COR-L47 (cell line): ENCODE data around the gene CEP112.
"Not testable (repeated sequence)": the region's sequence is repeated elsewhere in the genome, so short reads cannot be mapped to it uniquely, and the experiment has no call there.

ENCODE experiments used
- DNase-seq: peaks from one replicate; lab custom pipeline; 2025; lab: John Stamatoyannopoulos, UW

The CEP112 gene

DNA sequence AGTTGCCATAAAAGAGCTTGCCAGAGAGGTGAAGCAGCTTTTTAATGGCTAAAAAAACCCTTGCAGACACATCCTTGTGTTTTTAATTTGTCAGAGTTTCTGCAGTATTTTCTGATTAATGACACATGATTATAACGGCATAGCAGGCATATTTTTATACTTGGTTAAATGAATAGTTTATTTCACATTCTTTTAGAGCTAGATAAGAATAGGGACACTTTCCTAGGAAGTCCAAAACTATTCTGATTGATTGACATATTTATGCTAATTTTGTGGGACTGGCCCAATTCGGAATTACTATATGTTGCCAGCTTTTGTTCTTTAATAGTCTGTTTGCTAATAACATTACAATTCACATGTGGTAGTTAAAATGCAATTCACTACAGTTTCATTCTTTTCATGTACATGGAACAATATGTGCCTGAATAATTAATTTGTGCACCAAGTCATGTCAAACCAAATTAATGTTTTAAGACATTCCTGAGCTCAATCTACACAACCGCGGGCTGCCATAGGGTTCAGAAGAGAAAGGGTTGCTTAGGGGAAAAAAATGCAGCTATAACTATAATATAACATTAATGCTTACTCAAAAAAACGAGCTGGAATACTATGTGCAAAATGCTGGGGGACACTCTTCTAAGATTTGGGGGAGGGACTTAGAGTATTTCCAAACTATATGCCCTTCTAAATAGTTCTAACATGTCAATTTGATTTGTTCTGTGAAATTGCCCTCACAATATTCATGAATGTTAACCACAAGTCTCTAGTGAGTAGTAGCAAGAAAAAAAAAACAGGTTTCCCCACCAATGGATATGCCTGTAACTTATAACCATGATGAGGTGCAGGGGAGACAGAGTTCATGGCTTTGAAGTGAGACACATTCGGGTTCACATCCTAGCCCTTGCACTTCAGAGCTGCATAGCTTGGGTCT is 305.4 kb downstream of the CEP112 start:
- no peak for DNase-seq

DNA sequence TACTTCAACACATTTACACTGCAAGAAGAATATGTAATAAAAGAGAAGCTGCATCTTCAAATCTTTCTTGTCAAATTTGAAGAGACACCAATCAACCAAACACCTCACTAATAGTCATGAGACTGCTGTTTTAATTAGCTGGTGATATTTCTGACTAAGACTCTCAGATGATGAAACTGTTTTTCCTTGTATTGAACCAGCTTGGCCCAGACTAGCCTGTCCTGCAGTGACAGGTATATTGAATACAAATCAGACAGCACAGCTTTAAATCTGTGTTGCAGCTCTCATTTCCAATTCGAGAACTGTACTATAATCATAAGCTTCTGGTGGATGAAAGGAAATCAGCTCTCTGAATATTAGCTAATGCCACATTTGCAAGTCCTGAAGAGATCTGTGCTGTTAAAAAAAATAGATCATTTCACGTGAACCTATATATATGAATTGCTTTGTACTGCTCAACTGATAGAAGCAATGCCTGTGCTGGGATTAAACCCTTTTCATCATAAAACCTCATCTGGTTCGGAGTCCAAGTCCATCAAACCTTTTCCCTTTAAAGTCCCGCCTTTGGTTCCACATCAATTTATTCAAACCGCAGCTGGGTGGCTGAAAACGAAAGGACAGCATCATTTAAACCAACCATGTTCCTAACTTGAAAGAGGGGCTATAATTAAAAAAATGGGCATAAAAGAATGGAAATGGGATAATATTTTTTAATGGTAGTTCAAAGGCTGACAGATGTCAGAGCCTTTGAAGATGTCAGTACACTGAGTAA is 306.2 kb downstream of the CEP112 start:
- DNase-seq: no peak

GRCh38 chr17:65876985-65877384 is 314.9 kb downstream of the CEP112 start:
- DNase-seq: no peak

DNA sequence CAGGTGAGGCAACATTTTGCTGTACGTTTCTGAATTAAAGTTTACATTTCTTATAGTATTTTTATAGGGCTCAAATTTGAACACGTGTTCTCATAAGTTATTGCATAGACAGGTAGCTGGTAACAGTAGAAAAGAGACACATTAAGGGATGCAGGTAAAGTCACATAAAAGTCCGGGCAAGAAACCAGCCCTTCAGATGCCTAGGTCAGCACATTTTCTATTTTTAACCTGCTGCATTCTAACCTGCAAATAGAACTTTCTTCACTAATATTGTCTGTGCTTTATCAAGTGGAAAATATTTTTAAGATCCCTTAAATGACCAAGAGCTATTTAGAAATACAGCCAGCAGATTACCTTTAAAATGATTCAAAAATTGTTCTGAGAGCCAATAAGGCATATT is 323.1 kb downstream of the CEP112 start:
- no peak for DNase-seq

DNA sequence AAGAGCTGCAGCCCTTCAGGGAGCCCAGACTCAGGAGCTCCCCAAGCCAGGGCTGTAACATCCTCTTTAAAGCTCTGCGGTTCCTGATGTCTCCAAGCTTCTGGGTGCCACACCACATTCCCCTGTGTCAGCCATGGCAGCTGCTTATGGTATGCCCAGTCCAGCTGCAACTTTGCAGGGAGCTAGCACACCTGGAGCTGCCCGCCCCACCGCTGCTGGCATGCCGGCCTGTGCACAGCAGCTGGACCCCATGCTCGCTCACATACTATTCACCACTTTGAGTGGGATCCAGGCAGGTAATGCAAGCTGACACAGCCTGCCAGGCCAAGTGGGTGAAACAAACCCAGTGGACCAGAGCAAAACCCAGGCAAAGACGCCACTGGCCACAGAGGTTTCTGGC is 324.9 kb downstream of the CEP112 start:
- DNase-seq: no peak

DNA sequence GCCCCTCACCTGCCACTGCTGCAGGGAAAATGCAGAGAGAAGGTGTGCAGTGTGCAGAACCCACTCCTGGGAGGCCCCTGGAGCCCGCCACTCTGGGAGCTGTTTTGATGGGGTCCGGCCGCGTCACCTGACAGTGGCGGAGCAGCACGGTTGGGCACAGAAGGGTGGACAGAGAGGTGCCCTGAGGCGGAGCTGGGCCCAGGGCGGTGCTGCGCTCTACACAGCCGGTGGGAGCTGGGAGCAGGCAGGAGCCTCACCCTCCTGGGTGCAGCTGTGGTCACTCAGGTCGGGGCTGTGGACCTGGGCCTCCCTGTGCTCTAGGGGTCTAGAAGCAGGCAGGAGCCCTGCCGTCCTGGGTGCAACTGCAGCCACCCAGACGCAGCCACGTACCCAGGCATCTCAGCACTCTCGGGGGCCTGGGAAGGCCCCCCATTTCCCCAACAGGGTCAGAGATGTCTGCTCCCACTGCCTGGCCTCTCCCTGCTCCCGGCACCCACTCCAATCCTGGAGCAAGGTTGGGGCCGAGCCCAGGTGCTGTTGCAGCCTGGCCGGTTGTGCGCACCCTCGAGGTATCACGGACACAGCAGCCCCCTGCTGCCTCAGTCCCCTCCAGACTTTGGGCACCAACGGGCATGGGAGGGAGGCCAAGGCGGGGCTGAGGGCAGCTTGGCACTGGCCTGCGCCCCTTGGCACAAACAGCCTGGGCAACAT is 326.1 kb downstream of the CEP112 start:
- no peak for DNase-seq

- no peak for DNase-seq
These were observed 327.5 kb downstream of the CEP112 start for GRCh38 chr17:65864394-65864793.

DNA sequence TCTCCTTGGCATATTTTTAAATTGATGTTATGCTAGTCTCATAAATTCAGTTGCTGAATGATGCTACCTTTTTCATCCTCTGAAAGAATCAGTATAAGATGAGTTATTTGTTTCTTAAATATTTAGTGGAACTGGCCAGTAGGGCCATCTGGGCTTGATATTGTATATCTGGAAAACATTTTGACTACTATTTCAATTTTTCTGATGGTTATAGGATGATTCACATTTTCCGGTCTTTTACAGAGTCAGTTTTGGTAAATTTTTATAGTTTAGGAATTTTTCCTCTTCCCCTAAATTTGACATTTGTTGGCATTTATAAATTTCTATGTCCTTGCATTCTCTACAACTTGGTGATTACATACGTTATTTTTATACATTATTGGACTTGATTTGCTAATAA is 334.2 kb downstream of the CEP112 start:
- no peak for DNase-seq

- DNase-seq: no peak
These were observed 335.1 kb downstream of the CEP112 start for GRCh38 chr17:65856865-65857264.

- no peak for DNase-seq
These were observed 336.3 kb downstream of the CEP112 start for GRCh38 chr17:65855675-65856074.

- DNase-seq: no peak
These were observed 336.7 kb downstream of the CEP112 start for GRCh38 chr17:65855245-65855644.

DNA sequence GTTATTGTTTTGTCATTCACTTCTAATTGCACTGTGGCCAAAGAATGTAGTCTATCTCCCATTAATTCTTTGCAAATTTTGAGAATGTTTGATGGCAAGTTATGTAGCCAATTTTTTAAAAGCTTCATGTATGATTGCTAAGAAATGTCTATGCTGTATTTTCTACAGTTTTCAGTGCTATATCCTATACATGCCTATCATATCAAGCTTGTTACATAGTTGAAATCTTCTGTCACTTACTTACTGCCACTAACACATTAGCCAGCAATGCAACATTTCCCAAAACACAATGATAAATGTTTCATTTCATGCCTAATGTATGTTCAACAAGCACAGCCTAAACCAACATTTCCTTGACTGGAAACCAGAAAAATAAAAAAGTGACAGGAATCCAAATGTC is 338.1 kb downstream of the CEP112 start:
- DNase-seq: no peak

DNA sequence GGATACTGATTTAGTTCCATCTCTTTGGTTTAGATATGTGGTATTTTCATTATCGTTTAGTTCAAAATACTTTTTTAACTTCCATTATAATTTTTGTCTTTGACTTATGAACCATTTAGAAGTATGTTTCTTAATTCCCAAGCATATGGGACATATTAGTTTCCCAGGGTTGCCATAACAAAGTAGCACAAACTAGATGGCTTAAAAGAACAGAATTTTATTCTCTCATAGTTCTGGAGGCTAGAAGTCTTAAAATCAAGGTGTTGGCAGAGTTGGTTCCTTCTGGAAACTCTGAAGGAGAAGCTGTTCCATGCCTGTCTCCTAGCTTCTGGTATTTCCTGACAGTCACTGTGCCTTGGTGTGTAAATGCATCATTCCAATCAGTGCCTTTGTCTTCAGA is 339.0 kb downstream of the CEP112 start:
- no peak for DNase-seq

GRCh38 chr17:65851965-65852736 is 339.8 kb downstream of the CEP112 start:
- no peak for DNase-seq

DNA sequence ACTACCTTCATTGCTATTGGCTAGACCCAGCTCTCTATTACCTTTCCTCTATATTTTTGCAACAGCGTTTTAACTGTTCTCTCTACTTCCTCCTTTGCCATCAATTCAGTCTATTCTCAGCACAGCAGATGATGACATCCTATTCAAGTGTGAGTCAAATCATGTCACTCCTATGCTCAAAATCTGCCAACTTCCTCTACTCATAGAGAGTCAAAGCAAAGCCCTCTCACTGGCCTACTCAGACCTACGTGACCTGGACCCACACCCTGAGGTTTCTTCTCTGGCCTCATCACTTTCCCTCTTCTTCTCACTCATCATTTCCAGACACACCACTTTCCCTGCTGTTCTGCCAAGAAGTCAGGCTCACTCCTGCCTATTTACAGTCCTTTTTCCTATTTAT is 341.4 kb downstream of the CEP112 start:
- DNase-seq: no peak

DNA sequence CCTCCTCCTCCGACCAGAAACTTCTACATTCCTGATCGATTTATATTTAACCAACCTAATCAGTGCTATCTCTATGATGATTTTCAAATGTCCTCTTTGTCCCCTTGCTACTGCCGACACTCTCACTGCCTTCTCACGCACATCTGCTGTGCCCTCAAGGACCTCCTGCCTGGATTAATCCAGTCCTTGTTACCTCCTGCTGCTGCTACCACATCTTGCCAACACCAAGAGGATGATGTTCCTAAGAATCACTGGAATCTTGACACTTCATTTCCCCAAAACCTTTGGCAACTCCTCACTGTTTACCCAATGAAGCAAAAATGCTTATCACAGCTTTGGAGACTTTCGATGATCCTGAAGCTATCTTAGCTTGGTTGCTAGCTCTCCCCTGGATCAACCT is 343.2 kb downstream of the CEP112 start:
- no peak for DNase-seq

- DNase-seq: no peak
These were observed 350.8 kb downstream of the CEP112 start for GRCh38 chr17:65841089-65841488.

DNA sequence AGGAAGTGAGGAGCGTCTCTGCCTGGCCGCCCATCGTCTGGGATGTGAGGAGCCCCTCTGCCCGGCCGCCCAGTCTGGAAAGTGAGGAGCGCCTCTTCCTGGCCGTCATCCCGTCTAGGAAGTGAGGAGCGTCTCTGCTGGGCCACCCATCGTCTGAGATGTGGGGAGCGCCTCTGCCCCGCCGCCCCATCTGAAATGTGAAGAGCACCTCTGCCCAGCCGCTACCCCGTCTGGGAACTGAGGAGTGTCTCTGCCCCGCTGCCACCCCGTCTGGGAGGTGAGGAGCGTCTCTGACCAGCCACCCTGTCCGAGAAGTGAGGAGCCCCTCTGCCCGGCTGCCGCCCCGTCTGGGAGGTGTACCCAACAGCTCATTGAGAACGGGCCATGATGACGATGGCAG is 354.7 kb downstream of the CEP112 start:
- DNase-seq: not testable (repeated sequence)

DNA sequence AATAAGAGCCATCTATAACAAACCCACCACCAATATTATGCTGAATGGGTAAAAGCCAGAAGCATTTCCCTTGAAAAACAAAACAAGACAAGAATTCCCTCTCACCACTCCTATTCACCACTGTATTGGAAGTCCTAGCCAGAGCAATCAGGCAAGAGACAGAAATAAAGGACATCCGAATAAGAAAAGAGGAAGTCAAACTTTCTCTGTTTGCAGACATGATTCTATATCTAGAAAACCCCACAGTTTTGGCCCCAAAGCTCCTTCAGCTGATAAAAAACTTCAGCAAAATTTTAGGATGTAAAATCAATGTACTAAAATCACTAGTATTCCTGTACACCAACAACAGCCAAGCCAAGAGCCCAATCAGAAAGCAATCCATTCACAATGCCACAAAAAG is 358.7 kb downstream of the CEP112 start:
- DNase-seq: no peak

DNA sequence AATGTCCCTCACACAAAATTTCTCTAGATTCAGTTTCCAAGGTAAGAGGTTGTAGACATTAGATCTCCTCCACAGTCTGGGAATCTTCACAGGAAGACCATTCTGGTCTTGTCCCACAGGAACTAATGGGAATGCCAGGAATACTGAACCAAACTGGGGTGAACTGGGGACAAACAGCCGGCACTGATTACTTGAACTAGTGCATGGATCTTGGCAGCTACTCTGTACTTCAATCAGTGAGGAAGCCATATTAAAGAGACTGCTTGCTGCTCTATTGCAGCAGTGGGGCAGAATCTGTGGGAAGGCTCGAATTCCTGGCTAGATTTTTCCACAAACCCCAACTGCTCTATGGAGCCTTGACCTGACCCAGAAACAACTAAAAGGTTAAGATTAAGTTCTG is 361.6 kb downstream of the CEP112 start:
- no peak for DNase-seq

DNA sequence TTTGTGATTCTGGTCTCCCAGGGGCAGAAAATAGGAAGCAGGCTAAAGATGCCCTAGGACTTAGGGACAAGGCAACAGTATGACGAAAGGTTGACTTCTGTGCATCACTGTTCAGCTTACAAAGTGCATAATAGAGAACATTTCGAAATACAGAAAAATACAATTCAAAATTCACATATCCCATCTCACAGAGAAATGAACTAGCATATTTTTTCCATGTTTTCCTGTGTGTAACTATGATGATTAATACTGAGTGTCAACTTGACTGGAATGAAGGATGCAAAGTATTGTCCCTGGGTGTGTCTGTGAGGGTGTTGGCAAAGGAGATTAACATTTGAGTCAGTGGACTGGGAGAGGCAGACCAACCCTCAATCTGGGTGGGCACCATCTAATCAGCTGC is 365.4 kb downstream of the CEP112 start:
- DNase-seq: not testable (repeated sequence)

DNA sequence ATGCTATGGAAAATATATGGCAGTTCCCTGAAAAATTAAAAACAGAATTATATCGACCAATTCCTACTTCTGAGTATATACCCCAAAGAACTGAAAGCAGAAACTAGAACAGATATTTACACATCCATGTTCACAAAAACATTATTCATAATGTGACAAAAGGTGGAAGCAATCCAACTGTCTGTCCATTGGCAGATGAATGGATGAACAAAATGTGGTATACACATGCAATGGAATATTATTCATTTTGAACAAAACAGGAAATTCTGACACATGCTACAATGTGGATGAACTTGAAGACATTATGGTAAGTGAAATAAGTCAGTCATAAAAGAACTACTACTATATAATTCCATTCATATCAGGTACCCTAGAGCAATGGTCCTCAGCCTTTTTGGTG is 367.0 kb downstream of the CEP112 start:
- DNase-seq: no peak
